Activated CD8-positive, alpha-beta T cell treated with anti-CD3 and anti-CD28 coated beads for 36 hours (primary cell): Measurements from ENCODE around the gene CMIP. TPM values are rescaled to one million over a fixed set of nuclear protein-coding genes. Genes with fewer than 3 reads are reported as not detected.

Source experiments
- ATAC-seq: fragments of 200-7000 bp; cut with Tn5 transposase; one replicate; pipeline ENCODE4 v1.10.0; 2021; ENCODE audit warnings: mild to moderate bottlenecking, moderate library complexity
- CTCF ChIA-PET: fragments of 350-600 bp; sonication (Branson Sonifier 250); formaldehyde crosslinking; loops from one replicate; lab custom pipeline; 2021; ENCODE audit warnings: antibody characterized with exemption; lab: Charles Lee
- POLR2A ChIA-PET: fragments of 350-600 bp; sonication (Branson Sonifier 250); formaldehyde crosslinking; loops from one replicate; lab custom pipeline; 2021; ENCODE audit warnings: antibody characterized with exemption; lab: Charles Lee
- DNase-seq: peaks from one replicate; pipeline ENCODE4 v3.0.0-alpha.2; 2020
- H3K27ac Mint-ChIP-seq: one replicate; pipeline ENCODE4 v1.8.0; 2021; ENCODE audit warnings: mild to moderate bottlenecking, mixed read lengths
- H3K27me3 Mint-ChIP-seq: one replicate; pipeline ENCODE4 v1.8.0; 2021; ENCODE audit warnings: mixed read lengths
- H3K36me3 Mint-ChIP-seq: one replicate; pipeline ENCODE4 v1.8.0; 2021; ENCODE audit warnings: low read depth, mixed read lengths
- H3K4me1 Mint-ChIP-seq: one replicate; pipeline ENCODE4 v1.8.0; 2021; ENCODE audit warnings: low read depth, mixed read lengths
- H3K4me3 Mint-ChIP-seq: one replicate; pipeline ENCODE4 v1.8.0; 2021; ENCODE audit warnings: mild to moderate bottlenecking, moderate library complexity, mixed read lengths
- H3K9me3 Mint-ChIP-seq: one replicate; pipeline ENCODE4 v1.8.0; 2021; ENCODE audit warnings: mixed read lengths
- intact Hi-C: fragments of 100-400 bp; cut with micrococcal nuclease; formaldehyde crosslinking; loops from one replicate; pipeline ENCODE4 v1.10.0; 2022
- total RNA-seq, 2 experiments: library from RNA; stranded (reverse); gene quantifications; one replicate each; pipeline ENCODE4 v1.2.3, GENCODE V29; 2021
- TF ChIP-seq, protein P1 (sequence below): fragments of 200-600 bp; IDR thresholded peaks from one replicate; pipeline ENCODE4 v1.8.0; 2022; ENCODE audit warnings: antibody characterized with exemption, mild to moderate bottlenecking

The CMIP gene
- total RNA-seq, 2 experiments from 2014 or later: 37.6 to 38.5 TPM

- CTCF ChIA-PET: interaction anchor here (1.1 to 1.5 kb wide), 2 partner anchors 24 to 29 kb away, joined by 3 to 9 read pairs; no protein-coding TSS in a partner anchor
- intact Hi-C loops: no loop called here
- no peak overlapping the region for H3K27ac Mint-ChIP-seq
These were observed 153.5 kb downstream of the CMIP start for GRCh38 chr16:81598083-81598482.

GRCh38 chr16:81599034-81599744, 154.6 kb downstream of the CMIP start:
- H3K36me3 Mint-ChIP-seq: no peaks in the 10 kb centered on the region

More at GRCh38 chr16:81598083-81598482, 153.5 kb downstream of the CMIP start:
- POLR2A ChIA-PET: no interaction called here
- Mint-ChIP-seq H3K4me1 (peaks cover 14% of the 10 kb centered on the region), H3K4me3 (no peak overlapping the region), H3K27me3 (no peaks in the 10 kb centered on the region), H3K9me3 (no peaks in the 10 kb centered on the region), H3K36me3 (no peaks in the 10 kb centered on the region)
- DNase-seq (no peak), ATAC-seq (no peak)
- TF ChIP-seq, protein P1, sequence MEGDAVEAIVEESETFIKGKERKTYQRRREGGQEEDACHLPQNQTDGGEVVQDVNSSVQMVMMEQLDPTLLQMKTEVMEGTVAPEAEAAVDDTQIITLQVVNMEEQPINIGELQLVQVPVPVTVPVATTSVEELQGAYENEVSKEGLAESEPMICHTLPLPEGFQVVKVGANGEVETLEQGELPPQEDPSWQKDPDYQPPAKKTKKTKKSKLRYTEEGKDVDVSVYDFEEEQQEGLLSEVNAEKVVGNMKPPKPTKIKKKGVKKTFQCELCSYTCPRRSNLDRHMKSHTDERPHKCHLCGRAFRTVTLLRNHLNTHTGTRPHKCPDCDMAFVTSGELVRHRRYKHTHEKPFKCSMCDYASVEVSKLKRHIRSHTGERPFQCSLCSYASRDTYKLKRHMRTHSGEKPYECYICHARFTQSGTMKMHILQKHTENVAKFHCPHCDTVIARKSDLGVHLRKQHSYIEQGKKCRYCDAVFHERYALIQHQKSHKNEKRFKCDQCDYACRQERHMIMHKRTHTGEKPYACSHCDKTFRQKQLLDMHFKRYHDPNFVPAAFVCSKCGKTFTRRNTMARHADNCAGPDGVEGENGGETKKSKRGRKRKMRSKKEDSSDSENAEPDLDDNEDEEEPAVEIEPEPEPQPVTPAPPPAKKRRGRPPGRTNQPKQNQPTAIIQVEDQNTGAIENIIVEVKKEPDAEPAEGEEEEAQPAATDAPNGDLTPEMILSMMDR: no peak

GRCh38 chr16:81600275-81600674, 155.7 kb downstream of the CMIP start:
- no peak for DNase-seq
- TF ChIP-seq, protein P1: no peak
- CTCF ChIA-PET: no interaction called here
- Mint-ChIP-seq H3K27ac (no peak overlapping the region), H3K27me3 (no peaks in the 10 kb centered on the region), H3K36me3 (no peaks in the 10 kb centered on the region), H3K4me3 (no peak overlapping the region), H3K4me1 (peaks cover 9% of the 10 kb centered on the region), H3K9me3 (no peaks in the 10 kb centered on the region)
- POLR2A ChIA-PET: no interaction called here
- intact Hi-C loops: no loop called here
- ATAC-seq: no peak

More at GRCh38 chr16:81599034-81599744, 154.6 kb downstream of the CMIP start:
- ChIA-PET CTCF (no interaction called here), POLR2A (no interaction called here)
- H3K4me1 Mint-ChIP-seq: peaks cover 12% of the 10 kb centered on the region
- H3K27ac Mint-ChIP-seq: no peak overlapping the region
- TF ChIP-seq, protein P1: no peak
- DNase-seq: no peak
- intact Hi-C loops: no loop called here
- no peaks in the 10 kb centered on the region for H3K27me3 Mint-ChIP-seq
- H3K9me3 Mint-ChIP-seq: no peaks in the 10 kb centered on the region
- no peak for ATAC-seq
- H3K4me3 Mint-ChIP-seq: no peak overlapping the region

DNA sequence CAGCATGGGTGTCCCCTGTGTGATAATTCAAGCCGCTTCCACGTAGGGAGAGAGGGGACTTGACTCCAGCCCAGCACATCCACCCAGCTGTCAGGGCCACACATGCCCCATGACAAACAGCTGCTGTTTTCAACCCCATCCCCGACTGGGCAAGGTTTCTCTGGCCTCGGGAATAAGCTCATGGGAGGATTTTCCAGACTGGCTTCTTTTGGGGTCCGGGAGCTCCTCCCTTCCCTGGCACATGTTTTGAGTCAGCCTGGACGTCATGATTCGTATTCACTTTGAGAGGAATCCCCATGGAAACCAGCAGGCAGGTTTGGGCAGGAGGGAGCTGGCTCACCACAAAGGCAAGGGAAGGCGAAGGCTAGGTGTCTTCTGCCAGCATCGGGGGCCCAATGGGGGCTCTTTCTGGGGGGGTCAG, 156.4 kb downstream of the CMIP start:
- Mint-ChIP-seq H3K9me3 (no peaks in the 10 kb centered on the region), H3K4me3 (no peak overlapping the region), H3K27ac (no peak overlapping the region), H3K4me1 (peaks cover 3% of the 10 kb centered on the region), H3K27me3 (no peaks in the 10 kb centered on the region), H3K36me3 (no peaks in the 10 kb centered on the region)
- TF ChIP-seq, protein P1: no peak
- ChIA-PET POLR2A (no interaction called here), CTCF (no interaction called here)
- ATAC-seq (no peak), DNase-seq (no peak)
- intact Hi-C loops: no loop called here

DNA sequence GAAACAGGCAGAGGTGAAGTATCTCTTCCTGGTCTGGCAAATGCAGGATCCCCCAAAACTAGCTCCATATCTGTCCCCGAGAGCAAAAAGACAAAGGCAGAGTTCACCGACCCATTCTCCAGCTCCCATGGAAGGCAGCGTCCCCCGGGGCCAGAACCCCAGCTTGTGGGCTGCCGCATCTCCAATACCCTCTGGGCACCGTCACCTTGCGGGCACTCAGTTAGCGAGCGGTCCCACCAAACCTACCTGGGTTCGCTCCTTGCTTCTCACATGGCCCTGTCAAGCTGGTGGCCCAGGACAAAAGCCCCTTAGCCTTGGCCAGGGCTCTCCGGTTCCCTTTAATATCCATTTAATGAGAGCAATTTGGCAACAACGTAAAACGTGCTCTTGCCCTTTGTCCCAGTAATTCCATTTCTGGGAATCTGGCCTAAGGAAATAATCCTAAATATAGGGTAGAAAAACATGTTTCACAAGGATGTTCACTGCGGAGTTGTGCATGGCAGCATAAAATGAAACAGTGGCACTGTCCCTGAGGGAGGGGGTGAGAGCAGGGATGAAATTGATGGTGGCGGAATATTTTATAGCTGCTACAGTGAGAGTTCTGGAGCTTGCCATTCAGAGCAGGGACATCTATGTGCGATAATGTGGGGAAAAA, 157.1 kb downstream of the CMIP start:
- no peak for ATAC-seq
- intact Hi-C loops: no loop called here
- Mint-ChIP-seq H3K9me3 (no peaks in the 10 kb centered on the region), H3K27me3 (no peaks in the 10 kb centered on the region), H3K4me1 (peaks cover 3% of the 10 kb centered on the region), H3K27ac (no peak overlapping the region), H3K36me3 (no peaks in the 10 kb centered on the region), H3K4me3 (no peak overlapping the region)
- TF ChIP-seq, protein P1: no peak
- DNase-seq: no peak
- ChIA-PET CTCF (no interaction called here), POLR2A (interaction anchor here (0.8 kb wide), 1 partner anchor 166 kb away, joined by 3 read pairs; no protein-coding TSS in a partner anchor)
